Stimulated activated CD8-positive, alpha-beta memory T cell treated with anti-CD3 and anti-CD28 coated beads, Interleukin-12 subunit alpha, Interleukin-12 subunit beta, amount 100 ng/mL, for 4 hours (primary cell): ENCODE measurements around the gene TSHR.
"Not testable (repeated sequence)": the region's sequence is repeated elsewhere in the genome, so short reads cannot be mapped to it uniquely, and the experiment has no call there.

Source experiments
- DNase-seq: peaks from one replicate; pipeline ENCODE4 v3.0.0-alpha.2; 2020; ENCODE audit warnings: low read depth

TSHR gene

GRCh38 chr14:80955416-80955941 is at the start of gene TSHR:
TSS of gene TSHR (plus strand) at chr14:80955621. CDS start at chr14:80955681, 60 bp downstream.
- DNase-seq = no peak

GRCh38 chr14:80906336-80906735 is 49.1 kb upstream of the TSHR start:
- no peak for DNase-seq

GRCh38 chr14:80906946-80907345 is 48.5 kb upstream of the TSHR start:
- DNase-seq = no peak

- DNase-seq = not testable (repeated sequence)
These were observed 43.4 kb upstream of the TSHR start for GRCh38 chr14:80912013-80912412.

- DNase-seq = no peak
These were observed 35.8 kb upstream of the TSHR start for GRCh38 chr14:80919622-80920021.

GRCh38 chr14:80923368-80923767 is 32.1 kb upstream of the TSHR start:
- no peak for DNase-seq

- DNase-seq = no peak
These were observed 30.9 kb upstream of the TSHR start for GRCh38 chr14:80924365-80925103.

- no peak for DNase-seq
These were observed 28.9 kb upstream of the TSHR start for GRCh38 chr14:80926397-80927082.

GRCh38 chr14:80927083-80927989 is 28.1 kb upstream of the TSHR start:
- no peak for DNase-seq

GRCh38 chr14:80930095-80930494 is 25.3 kb upstream of the TSHR start:
- no peak for DNase-seq

- DNase-seq = no peak
These were observed 24.5 kb upstream of the TSHR start for GRCh38 chr14:80930836-80931389.

- DNase-seq = no peak
These were observed 22.1 kb upstream of the TSHR start for GRCh38 chr14:80933282-80933681.

GRCh38 chr14:80933686-80934085 is 21.7 kb upstream of the TSHR start:
- no peak for DNase-seq

GRCh38 chr14:80940146-80940545 is 15.3 kb upstream of the TSHR start:
- no peak for DNase-seq

GRCh38 chr14:80941241-80942185 is 13.9 kb upstream of the TSHR start, which contains the start of gene CEP128:
TSS of gene CEP128 (minus strand) at chr14:80941738.
- DNase-seq = peak; percentile 68

- no peak for DNase-seq
These were observed 13.2 kb upstream of the TSHR start for GRCh38 chr14:80942191-80942600.

GRCh38 chr14:80944861-80945617 is 10.4 kb upstream of the TSHR start:
- no peak for DNase-seq

GRCh38 chr14:80946187-80946586 is 9.2 kb upstream of the TSHR start:
- no peak for DNase-seq

- DNase-seq = no peak
These were observed 8.6 kb upstream of the TSHR start for GRCh38 chr14:80946797-80947196.

GRCh38 chr14:80948291-80948690 is 7.1 kb upstream of the TSHR start:
- no peak for DNase-seq
